ENCODE measurements around the gene AJAP1. TPM values are rescaled to one million over a fixed set of nuclear protein-coding genes. Genes with fewer than 3 reads are reported as not detected.

The AJAP1 gene
- total and polyA plus RNA-seq, 10 of the 15 experiments (the other 5 are each of a cell fraction or from before 2014, with no cell fraction given) = not detected

GRCh38 chr1:4730078-4730477 is 75.7 kb downstream of the AJAP1 start (continued):
- TF ChIP-seq MYC (IDR thresholded peaks at IDR 0.05; ENCODE audit: insufficient read depth, insufficient read length, insufficient replicate concordance, low read length, severe bottlenecking) (no peak), TCF12 (IDR thresholded peaks at IDR 0.05; ENCODE audit: low read depth, low read length) (no peak), RAD51 (IDR thresholded peaks at IDR 0.05) (no peak), SPI1 (IDR thresholded peaks at IDR 0.05; ENCODE audit: borderline replicate concordance, insufficient read depth, low read depth, low read length) (no peak), NR2C2 (IDR thresholded peaks at IDR 0.05; ENCODE audit: borderline replicate concordance, control insufficient read depth, insufficient read length, low read depth) (no peak), ESRRA (IDR thresholded peaks at IDR 0.05; ENCODE audit: low read length) (no peak), BACH1 (IDR thresholded peaks at IDR 0.05; ENCODE audit: borderline replicate concordance) (no peak)

GRCh38 chr1:4733446-4734177 is 79.2 kb downstream of the AJAP1 start:
- Histone ChIP-seq H3K4me1 (ENCODE audit: control insufficient read depth, insufficient read depth, low read length) (no peaks in the 10 kb centered on the region), H3K79me2 (ENCODE audit: control insufficient read depth, insufficient read depth, low read length) (no peaks in the 10 kb centered on the region), H3K27ac (ENCODE audit: control insufficient read depth, insufficient read depth) (no peak overlapping the region), H3K27me3 (replicated peaks in 1 of 2; ENCODE audit: control insufficient read depth in 2 of 2, insufficient read depth in 2 of 2, low read length in 1 of 2) (no peaks in the 10 kb centered on the region), H3K4me2 (ENCODE audit: control insufficient read depth, insufficient read depth) (no peak overlapping the region), H3K36me3 (ENCODE audit: control insufficient read depth in 2 of 2, insufficient read depth in 2 of 2, low read length in 1 of 2) (no peaks in the 10 kb centered on the region), H4K20me1 (ENCODE audit: control insufficient read depth, insufficient read depth) (no peaks in the 10 kb centered on the region), H3K9ac (ENCODE audit: control insufficient read depth, insufficient read depth, low read length) (no peak overlapping the region), H2AFZ (ENCODE audit: control insufficient read depth, low read depth, low read length) (no peak overlapping the region), H3K9me3 (replicated peaks; ENCODE audit: control insufficient read depth, insufficient read depth, low read length) (no peaks in the 10 kb centered on the region; the same call in 2 of the 3 replicates), H3K4me3 (no peak overlapping the region)
- ChIA-PET CTCF (interaction anchor here (0.6 kb wide), 1 partner anchor 184 kb away, joined by 3 read pairs; no protein-coding TSS in a partner anchor), RAD21 (ENCODE audit: unreplicated experiment) (no interaction called here), POLR2A (no interaction called here), SMC1A (ENCODE audit: uncharacterized antibody, unreplicated experiment) (no interaction called here)
- ATAC-seq = no peak
- no TSS peak for BruUV-seq (replicated peaks)
- no peak for FAIRE-seq
- no peak for TF ChIP-seq EED (IDR thresholded peaks at IDR 0.05; ENCODE audit: low read depth)
- TF ChIP-seq IKZF2 (IDR thresholded peaks at IDR 0.05) = no peak
- no peak for TF ChIP-seq ZBTB33 (IDR thresholded peaks at IDR 0.05)
- TF ChIP-seq SREBF1 (IDR thresholded peaks at IDR 0.05; ENCODE audit: low read length) = no peak
- TF ChIP-seq CHD2 (IDR thresholded peaks at IDR 0.05; ENCODE audit: borderline replicate concordance, low read depth, low read length) = no peak
- TF ChIP-seq LARP7 (IDR thresholded peaks at IDR 0.05) = no peak
- peak; percentile 13 for TF ChIP-seq BCL3 (IDR thresholded peaks at IDR 0.05; ENCODE audit: borderline replicate concordance, insufficient read depth, low read depth, low read length, poor library complexity, severe bottlenecking)
- no peak for TF ChIP-seq RBBP5 (conservative IDR thresholded peaks at IDR 0.05)
- in situ Hi-C loops (cut with MboI) = no loop called here
- intact Hi-C loops (cut with micrococcal nuclease; ENCODE audit: unreplicated experiment) = no loop called here
- WGBS (ENCODE audit: insufficient coverage, insufficient replicate concordance, low lambda C conversion rate, missing lambda C conversion rate) = 73% methylated on average over 27 of the region's 27 CpGs
- DNase-seq (ENCODE audit: low read depth, low spot score) = no peak
